ENCODE measurements around the gene GP9. TPM values are rescaled to one million over a fixed set of nuclear protein-coding genes. Genes with fewer than 3 reads are reported as not detected.

The GP9 gene
- polyA plus RNA-seq, 1 donor from 2014 or later, result not detected

GRCh38 chr3:129037093-129037419, 23.5 kb upstream of the GP9 start:
- Histone ChIP-seq H3K4me3 (ENCODE audit: low read length) (no peak overlapping the region), H3K27ac (ENCODE audit: low read length) (no peak overlapping the region), H3K79me2 (replicated peaks; ENCODE audit: insufficient read depth, low read length) (no peaks in the 10 kb centered on the region), H3K4me2 (ENCODE audit: low read length) (no peak overlapping the region), H2AFZ (ENCODE audit: low read depth, low read length) (no peak overlapping the region), H3K9me2 (ENCODE audit: insufficient read depth, low read length) (no peaks in the 10 kb centered on the region), H3K27me3 (ENCODE audit: insufficient read depth, low read depth, low read length) (no peaks in the 10 kb centered on the region), H3K9ac (ENCODE audit: low read length) (no peak overlapping the region), H4K20me1 (ENCODE audit: insufficient read depth) (no peaks in the 10 kb centered on the region), H3K9me3 (ENCODE audit: low read length) (no peaks in the 10 kb centered on the region), H3F3A (ENCODE audit: insufficient read depth, low read length, poor library complexity, severe bottlenecking) (no peaks in the 10 kb centered on the region), H3K36me3 (ENCODE audit: insufficient read depth, low read length) (no peaks in the 10 kb centered on the region)
- TF ChIP-seq MXI1 (conservative IDR thresholded peaks at IDR 0.05; ENCODE audit: poor library complexity, severe bottlenecking) (no peak), SMC3 (conservative IDR thresholded peaks at IDR 0.05; ENCODE audit: poor library complexity) (no peak), TAF1 (IDR thresholded peaks at IDR 0.05; ENCODE audit: low read depth) (no peak), RAD21 (conservative IDR thresholded peaks at IDR 0.05) (no peak), EZH2 (IDR thresholded peaks at IDR 0.05; ENCODE audit: borderline replicate concordance, insufficient read depth, low read length, poor library complexity, severe bottlenecking) (no peak), EP300 (conservative IDR thresholded peaks at IDR 0.05; ENCODE audit: poor library complexity, severe bottlenecking) (no peak), REST (IDR thresholded peaks at IDR 0.05; ENCODE audit: borderline replicate concordance) (no peak), POLR2AphosphoS5 (IDR thresholded peaks at IDR 0.05) (no peak), CTCF (IDR thresholded peaks at IDR 0.05; ENCODE audit: poor library complexity, severe bottlenecking) (no peak)

DNA sequence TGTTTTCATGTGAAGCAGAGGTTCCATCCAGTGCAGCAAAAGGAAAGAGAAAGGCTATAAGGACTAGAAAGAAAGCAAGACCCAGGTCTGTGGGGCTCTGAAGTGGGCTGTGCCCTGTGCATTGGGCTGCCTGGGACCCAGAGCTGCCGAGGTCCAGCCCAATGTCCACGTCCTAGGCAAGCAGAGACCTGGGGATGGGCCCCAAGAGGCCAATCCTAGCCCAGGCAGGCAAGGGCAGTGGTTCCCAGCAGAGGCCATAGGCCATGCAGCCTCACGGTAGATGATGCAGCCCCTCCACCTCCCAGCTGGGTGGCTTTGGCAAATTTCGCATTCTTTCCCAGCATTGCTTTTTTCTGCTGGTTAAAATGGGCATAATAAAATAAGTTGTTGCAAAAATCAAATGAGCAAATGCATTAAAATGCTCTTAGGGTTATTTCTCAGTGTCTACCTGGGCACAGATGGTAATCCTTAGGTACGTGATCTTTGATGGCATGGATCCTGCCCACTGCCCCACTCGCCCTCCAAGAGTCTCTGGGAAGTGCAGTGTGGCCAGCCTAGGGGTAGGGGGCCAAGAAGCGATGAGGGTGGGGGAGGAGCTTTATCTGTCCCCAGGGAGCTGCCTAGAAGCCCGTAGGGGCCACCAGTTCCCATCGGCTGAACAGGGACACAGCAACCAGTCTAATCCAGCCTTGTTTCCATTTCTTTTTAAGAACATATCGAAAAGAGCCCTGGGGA, 22.3 kb upstream of the GP9 start:
- H3K4me3 ChIP-seq (ENCODE audit: low read length), result no peak overlapping the region
- no peak overlapping the region for H3K9ac ChIP-seq (ENCODE audit: low read length)
- no peak overlapping the region for H3K4me2 ChIP-seq (ENCODE audit: low read length)
- H3K36me3 ChIP-seq (ENCODE audit: insufficient read depth, low read length), result no peaks in the 10 kb centered on the region
- no peaks in the 10 kb centered on the region for H4K20me1 ChIP-seq (ENCODE audit: insufficient read depth)
- H2AFZ ChIP-seq (ENCODE audit: low read depth, low read length), result no peak overlapping the region
- H3K79me2 ChIP-seq (replicated peaks; ENCODE audit: insufficient read depth, low read length), result no peaks in the 10 kb centered on the region
- no peak overlapping the region for H3K27ac ChIP-seq (ENCODE audit: low read length)
- H3K9me3 ChIP-seq (ENCODE audit: low read length), result no peaks in the 10 kb centered on the region
- no peaks in the 10 kb centered on the region for H3F3A ChIP-seq (ENCODE audit: insufficient read depth, low read length, poor library complexity, severe bottlenecking)
- H3K27me3 ChIP-seq (ENCODE audit: insufficient read depth, low read depth, low read length), result no peaks in the 10 kb centered on the region
- TF ChIP-seq CTCF (IDR thresholded peaks at IDR 0.05; ENCODE audit: poor library complexity, severe bottlenecking) (no peak), MXI1 (conservative IDR thresholded peaks at IDR 0.05; ENCODE audit: poor library complexity, severe bottlenecking) (no peak), RAD21 (conservative IDR thresholded peaks at IDR 0.05) (no peak), EZH2 (IDR thresholded peaks at IDR 0.05; ENCODE audit: borderline replicate concordance, insufficient read depth, low read length, poor library complexity, severe bottlenecking) (no peak), POLR2AphosphoS5 (IDR thresholded peaks at IDR 0.05) (no peak), TAF1 (IDR thresholded peaks at IDR 0.05; ENCODE audit: low read depth) (no peak), EP300 (conservative IDR thresholded peaks at IDR 0.05; ENCODE audit: poor library complexity, severe bottlenecking) (no peak), SMC3 (conservative IDR thresholded peaks at IDR 0.05; ENCODE audit: poor library complexity) (no peak), REST (IDR thresholded peaks at IDR 0.05; ENCODE audit: borderline replicate concordance) (no peak)
- no peaks in the 10 kb centered on the region for H3K9me2 ChIP-seq (ENCODE audit: insufficient read depth, low read length)
